Vagina (tissue), 2 donors: ENCODE data around the gene ZNF823. TPM values are rescaled to one million over a fixed set of nuclear protein-coding genes. Genes with fewer than 3 reads are reported as not detected.

Experiments used
- DNase-seq, 2 donors: peaks; one replicate each; pipeline ENCODE4 v3.0.0-alpha.2; 2017; ENCODE audit errors: extremely low spot score in 2 of 2
- H3K27ac ChIP-seq: fragments of 200-600 bp; sonication (generic); one replicate; pipeline ENCODE4 v1.5.1; 2019
- H3K27me3 ChIP-seq: fragments of 200-600 bp; sonication (generic); one replicate; pipeline ENCODE4 v1.5.1; 2019
- H3K36me3 ChIP-seq, 2 donors: fragments of 200-600 bp; sonication (generic); one replicate each; pipeline ENCODE4 v1.5.1; 2017 to 2019
- H3K4me1 ChIP-seq: fragments of 200-600 bp; sonication (generic); one replicate; pipeline ENCODE4 v1.5.1; 2019
- H3K4me3 ChIP-seq, 2 donors: fragments of 200-600 bp; sonication (generic); 1 replicate in 1 of 2; 2 replicates in 1 of 2; pipeline ENCODE4 v1.5.1; 2016 to 2019
- H3K9me3 ChIP-seq: fragments of 200-600 bp; sonication (generic); one replicate; pipeline ENCODE4 v1.5.1; 2019
- POLR2A ChIP-seq, 2 donors: fragments of 450-650 bp; IDR thresholded peaks; one replicate each; pipeline ENCODE4 v1.6.1; 2017; ENCODE audit warnings: antibody characterized with exemption in 2 of 2, mild to moderate bottlenecking in 2 of 2, moderate library complexity in 2 of 2
- POLR2AphosphoS5 ChIP-seq, 2 donors: sonication (generic); formaldehyde crosslinking; IDR thresholded peaks; one replicate each; pipeline ENCODE4 v1.9.0; 2017; ENCODE audit warnings: antibody characterized with exemption in 2 of 2, mild to moderate bottlenecking in 2 of 2, low read depth in 1 of 2; ENCODE audit not compliant: insufficient read depth in 1 of 2
- intact Hi-C: fragments of 100-400 bp; cut with DNase I; formaldehyde crosslinking; loops from one replicate; pipeline ENCODE4 v1.15.1; 2023
- total RNA-seq: library from RNA; depleted of rRNA; stranded (reverse); fragments of >200 nt; gene quantifications from one replicate; pipeline ENCODE4 v1.2.3, GENCODE V29; 2016
- TF ChIP-seq, protein P1 (sequence below), 3 experiments: fragments of 450-650 bp in 2 of 3; fragments of 200-600 bp in 1 of 3; sonication (generic) in 1 of 3; IDR thresholded peaks; one replicate each; pipeline ENCODE4 v1.5.1; 2017 to 2019; ENCODE audit warnings: antibody characterized with exemption in 3 of 3, mild to moderate bottlenecking in 2 of 3, moderate library complexity in 2 of 3

The ZNF823 gene
- total RNA-seq, 1 donor from 2014 or later = 14.2 TPM

- Histone ChIP-seq H3K36me3 (peaks cover 18 to 52% of the 10 kb centered on the region in 2 donors), H3K4me3 (no peak overlapping the region), H3K27me3 (no peaks in the 10 kb centered on the region), H3K9me3 (no peaks in the 10 kb centered on the region), H3K27ac (no peak overlapping the region), H3K4me1 (no peaks in the 10 kb centered on the region)
- TF ChIP-seq, protein P1, sequence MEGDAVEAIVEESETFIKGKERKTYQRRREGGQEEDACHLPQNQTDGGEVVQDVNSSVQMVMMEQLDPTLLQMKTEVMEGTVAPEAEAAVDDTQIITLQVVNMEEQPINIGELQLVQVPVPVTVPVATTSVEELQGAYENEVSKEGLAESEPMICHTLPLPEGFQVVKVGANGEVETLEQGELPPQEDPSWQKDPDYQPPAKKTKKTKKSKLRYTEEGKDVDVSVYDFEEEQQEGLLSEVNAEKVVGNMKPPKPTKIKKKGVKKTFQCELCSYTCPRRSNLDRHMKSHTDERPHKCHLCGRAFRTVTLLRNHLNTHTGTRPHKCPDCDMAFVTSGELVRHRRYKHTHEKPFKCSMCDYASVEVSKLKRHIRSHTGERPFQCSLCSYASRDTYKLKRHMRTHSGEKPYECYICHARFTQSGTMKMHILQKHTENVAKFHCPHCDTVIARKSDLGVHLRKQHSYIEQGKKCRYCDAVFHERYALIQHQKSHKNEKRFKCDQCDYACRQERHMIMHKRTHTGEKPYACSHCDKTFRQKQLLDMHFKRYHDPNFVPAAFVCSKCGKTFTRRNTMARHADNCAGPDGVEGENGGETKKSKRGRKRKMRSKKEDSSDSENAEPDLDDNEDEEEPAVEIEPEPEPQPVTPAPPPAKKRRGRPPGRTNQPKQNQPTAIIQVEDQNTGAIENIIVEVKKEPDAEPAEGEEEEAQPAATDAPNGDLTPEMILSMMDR (IDR thresholded peaks at IDR 0.05) = no peak
- TF ChIP-seq POLR2AphosphoS5 (IDR thresholded peaks at IDR 0.05; ENCODE audit: insufficient read depth in 1 of 2, low read depth in 1 of 2) (no peak), POLR2A (IDR thresholded peaks at IDR 0.05) (no peak)
- DNase-seq = no peak
- intact Hi-C loops = no loop called here
These were observed 17.1 kb downstream of the ZNF823 start for GRCh38 chr19:11721681-11722080.

DNA sequence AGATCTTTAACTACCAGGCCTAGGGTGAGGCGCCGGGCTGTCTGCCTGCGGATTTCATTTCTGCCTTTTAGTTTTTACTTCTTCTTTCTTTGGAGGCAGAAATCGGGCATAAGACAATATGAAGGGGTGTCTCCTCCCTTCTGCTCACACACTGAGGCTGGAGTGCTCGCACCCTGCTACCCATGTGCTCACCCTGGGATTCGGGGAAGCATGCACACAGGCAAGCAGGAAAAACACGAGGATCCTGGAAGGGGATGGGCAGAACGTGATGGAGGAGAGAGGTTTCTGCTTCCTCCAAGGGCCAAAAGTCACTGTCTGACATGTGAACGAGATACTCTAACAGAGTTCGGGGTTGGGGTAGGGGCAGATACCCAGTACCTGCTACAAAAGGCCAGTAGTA, 28.4 kb downstream of the ZNF823 start:
- TF ChIP-seq POLR2AphosphoS5 (IDR thresholded peaks at IDR 0.05; ENCODE audit: insufficient read depth in 1 of 2, low read depth in 1 of 2) (no peak), POLR2A (IDR thresholded peaks at IDR 0.05) (no peak)
- TF ChIP-seq, protein P1 (IDR thresholded peaks at IDR 0.05) = no peak
- H3K36me3 ChIP-seq = no peaks in the 10 kb centered on the region

DNA sequence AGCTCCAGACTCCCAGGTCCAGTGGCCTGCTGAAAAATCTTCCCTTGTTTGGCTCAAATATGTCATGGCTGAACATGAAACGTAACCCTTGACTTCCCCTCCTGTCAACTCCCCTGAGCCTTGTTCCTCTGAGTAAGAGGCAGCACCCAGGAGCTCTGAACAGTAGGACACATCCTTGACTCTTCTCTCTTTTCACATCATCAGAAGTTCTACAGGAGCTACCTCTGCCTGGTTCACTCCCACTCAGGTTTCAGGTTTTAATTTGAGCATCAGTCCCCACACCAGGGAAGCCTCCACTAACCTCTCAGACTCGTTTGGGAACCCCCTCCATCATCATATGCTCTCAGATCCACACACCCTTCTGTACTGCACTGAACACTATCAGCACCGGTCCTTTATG, 30.3 kb downstream of the ZNF823 start:
- TF ChIP-seq POLR2AphosphoS5 (IDR thresholded peaks at IDR 0.05; ENCODE audit: insufficient read depth in 1 of 2, low read depth in 1 of 2) (no peak), POLR2A (IDR thresholded peaks at IDR 0.05) (no peak)
- TF ChIP-seq, protein P1 (IDR thresholded peaks at IDR 0.05) = no peak

More for the DNA sequence above, 28.4 kb downstream of the ZNF823 start:
- Histone ChIP-seq H3K27me3 (no peaks in the 10 kb centered on the region), H3K4me1 (no peaks in the 10 kb centered on the region), H3K27ac (no peak overlapping the region), H3K4me3 (no peak overlapping the region), H3K9me3 (no peaks in the 10 kb centered on the region)
- DNase-seq = no peak
- intact Hi-C loops = no loop called here

GRCh38 chr19:11705474-11705873, 33.3 kb downstream of the ZNF823 start:
- intact Hi-C loops = no loop called here
- H3K9me3 ChIP-seq = no peaks in the 10 kb centered on the region
- H3K4me3 ChIP-seq = no peak overlapping the region
- no peaks in the 10 kb centered on the region for H3K36me3 ChIP-seq
- TF ChIP-seq POLR2A (IDR thresholded peaks at IDR 0.05) (no peak), POLR2AphosphoS5 (IDR thresholded peaks at IDR 0.05; ENCODE audit: insufficient read depth in 1 of 2, low read depth in 1 of 2) (no peak)
- TF ChIP-seq, protein P1 (IDR thresholded peaks at IDR 0.05) = no peak
- H3K4me1 ChIP-seq = no peaks in the 10 kb centered on the region
- DNase-seq = no peak
- H3K27ac ChIP-seq = no peak overlapping the region
- no peaks in the 10 kb centered on the region for H3K27me3 ChIP-seq

More for the DNA sequence above, 30.3 kb downstream of the ZNF823 start:
- Histone ChIP-seq H3K36me3 (no peaks in the 10 kb centered on the region), H3K4me1 (no peaks in the 10 kb centered on the region), H3K27me3 (no peaks in the 10 kb centered on the region), H3K4me3 (no peak overlapping the region), H3K9me3 (no peaks in the 10 kb centered on the region), H3K27ac (no peak overlapping the region)
- no peak for DNase-seq
- intact Hi-C loops = no loop called here

- H3K9me3 ChIP-seq = no peaks in the 10 kb centered on the region
- no peak for DNase-seq
- no peaks in the 10 kb centered on the region for H3K36me3 ChIP-seq
- intact Hi-C loops = no loop called here
- TF ChIP-seq, protein P1 (IDR thresholded peaks at IDR 0.05) = no peak
- TF ChIP-seq POLR2AphosphoS5 (IDR thresholded peaks at IDR 0.05; ENCODE audit: insufficient read depth in 1 of 2, low read depth in 1 of 2) = no peak
- TF ChIP-seq POLR2A (IDR thresholded peaks at IDR 0.05) = no peak
- no peaks in the 10 kb centered on the region for H3K4me1 ChIP-seq
- H3K27me3 ChIP-seq = no peaks in the 10 kb centered on the region
- no peak overlapping the region for H3K27ac ChIP-seq
- no peak overlapping the region for H3K4me3 ChIP-seq
These were observed 34.1 kb downstream of the ZNF823 start for GRCh38 chr19:11704626-11705025.
